ENCODE data around the gene GIGYF2. TPM values are rescaled to one million over a fixed set of nuclear protein-coding genes. Genes with fewer than 3 reads are reported as not detected.
A peak's percentile ranks its signal among the peaks of the same experiment; 100 is the strongest.

Gene GIGYF2
- total and polyA plus RNA-seq, 3 experiments from 2014 or later, result 27.2 to 55.8 (median 54.7) TPM

DNA sequence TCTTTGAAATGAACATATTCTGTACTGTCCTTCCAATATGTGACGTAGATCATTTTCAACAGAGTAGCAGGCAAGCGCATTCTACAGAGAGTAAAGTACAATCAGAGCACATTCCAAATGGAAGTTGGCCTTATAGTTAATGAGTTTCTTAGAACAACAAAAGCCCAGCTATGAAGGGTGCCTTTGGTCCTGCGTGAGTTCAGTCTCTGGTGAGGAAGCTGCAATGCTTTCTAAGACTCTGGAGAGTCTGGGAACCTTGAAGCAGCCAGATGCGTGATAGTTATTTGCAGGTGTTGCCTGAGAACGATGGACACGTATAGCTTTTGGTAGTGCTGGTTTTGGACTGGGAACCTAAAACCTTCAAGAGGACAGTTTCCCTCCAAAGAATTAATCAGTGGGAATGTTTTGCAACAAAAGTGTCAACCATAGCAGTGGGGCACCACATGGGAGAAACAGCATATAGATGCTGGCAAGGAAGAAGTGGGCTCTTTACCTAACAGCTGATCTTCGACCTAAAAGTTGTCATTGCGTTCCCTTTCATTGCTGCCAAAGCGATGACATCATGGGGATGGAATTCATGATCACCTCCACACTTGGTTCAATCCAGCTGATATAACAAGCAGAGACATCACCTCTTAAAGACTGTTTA, 163.6 kb downstream of the GIGYF2 start:
- Mint-ChIP-seq H3K36me3 (peaks cover 8 to 56% (median 23%) of the 10 kb centered on the region in 3 donors), H3K9me3 (no peaks in the 10 kb centered on the region), H3K4me1 (no peaks in the 10 kb centered on the region), H3K27ac (no peak overlapping the region), H3K4me3 (no peak overlapping the region), H3K27me3 (no peaks in the 10 kb centered on the region)
- no peak for DNase-seq
- POLR2A ChIA-PET, result no interaction called here
- Histone ChIP-seq H3K4me1 (ENCODE audit: insufficient read depth, low read length) (no peaks in the 10 kb centered on the region), H3K27ac (ENCODE audit: low read depth, low read length) (no peak overlapping the region), H3K9me3 (ENCODE audit: low read length) (no peaks in the 10 kb centered on the region), H3K36me3 (ENCODE audit: insufficient read depth, low read length) (peaks cover 19% of the 10 kb centered on the region), H3K4me3 (ENCODE audit: low read length) (no peak overlapping the region), H3K27me3 (ENCODE audit: insufficient read depth, low read length, poor library complexity, severe bottlenecking) (no peaks in the 10 kb centered on the region)
- CTCF ChIA-PET, result no interaction called here

DNA sequence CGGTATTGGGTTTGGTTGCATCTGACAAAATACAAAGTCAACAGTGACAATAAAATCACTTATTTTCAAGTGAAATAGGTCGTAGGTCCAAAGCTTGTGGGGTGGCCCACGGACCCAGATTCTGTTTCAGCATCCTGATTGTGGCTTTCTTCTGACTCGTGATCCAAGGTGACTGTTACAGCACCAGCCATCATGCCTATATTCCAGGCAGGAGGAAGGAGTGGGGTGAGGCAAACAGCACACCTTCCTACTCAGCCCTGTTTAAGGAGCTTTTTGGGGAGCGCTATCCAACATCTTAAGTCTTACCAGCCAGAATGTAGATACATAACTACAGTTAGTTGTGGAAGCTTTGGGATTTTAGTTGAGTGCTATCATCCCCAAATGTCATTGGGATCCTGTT, 164.2 kb downstream of the GIGYF2 start:
- no peak for DNase-seq
- H3K36me3 ChIP-seq (ENCODE audit: insufficient read depth, low read length), result peaks cover 19% of the 10 kb centered on the region
- no peaks in the 10 kb centered on the region for H3K4me1 Mint-ChIP-seq
- POLR2A ChIA-PET, result no interaction called here
- no peak overlapping the region for H3K4me3 ChIP-seq (ENCODE audit: low read length)
- H3K36me3 Mint-ChIP-seq, result peaks cover 8 to 50% (median 23%) of the 10 kb centered on the region in 3 donors
- no peak overlapping the region for H3K27ac Mint-ChIP-seq
- no peaks in the 10 kb centered on the region for H3K4me1 ChIP-seq (ENCODE audit: insufficient read depth, low read length)
- no peaks in the 10 kb centered on the region for H3K27me3 Mint-ChIP-seq
- no peaks in the 10 kb centered on the region for H3K27me3 ChIP-seq (ENCODE audit: insufficient read depth, low read length, poor library complexity, severe bottlenecking)
- H3K9me3 Mint-ChIP-seq, result no peaks in the 10 kb centered on the region
- no peak overlapping the region for H3K27ac ChIP-seq (ENCODE audit: low read depth, low read length)
- CTCF ChIA-PET, result no interaction called here
- H3K4me3 Mint-ChIP-seq, result no peak overlapping the region
- no peaks in the 10 kb centered on the region for H3K9me3 ChIP-seq (ENCODE audit: low read length)

DNA sequence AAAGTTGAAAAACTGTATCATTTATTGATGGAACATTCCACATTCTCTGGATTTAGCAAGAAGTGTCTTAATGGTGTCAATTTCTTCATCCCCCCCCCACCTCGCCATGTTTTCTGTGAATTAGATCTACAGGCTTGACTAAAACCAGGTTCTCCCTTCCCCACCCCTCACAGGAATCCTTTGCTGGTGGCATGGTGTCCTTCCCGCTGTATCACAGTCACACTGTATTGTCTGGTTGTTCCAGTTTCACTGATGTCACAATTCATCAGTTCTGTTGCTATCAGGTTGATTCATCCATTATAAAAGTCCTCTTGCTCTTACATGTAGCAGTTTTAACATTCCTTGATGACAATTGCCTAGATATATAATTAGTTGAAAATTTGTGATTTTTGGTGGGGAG, 166.9 kb downstream of the GIGYF2 start:
- CTCF ChIA-PET, result no interaction called here
- no peaks in the 10 kb centered on the region for H3K36me3 ChIP-seq (ENCODE audit: insufficient read depth, low read length)
- Mint-ChIP-seq H3K4me1 (peaks cover 0 to 2% (median 0%) of the 10 kb centered on the region in 3 donors), H3K36me3 (peaks cover 0 to 23% (median 13%) of the 10 kb centered on the region in 3 donors), H3K9me3 (no peaks in the 10 kb centered on the region), H3K4me3 (no peak overlapping the region), H3K27me3 (no peaks in the 10 kb centered on the region), H3K27ac (peak overlapping the region in 1 of 8 donors; percentile 33)
- no peak overlapping the region for H3K27ac ChIP-seq (ENCODE audit: low read depth, low read length)
- no peaks in the 10 kb centered on the region for H3K9me3 ChIP-seq (ENCODE audit: low read length)
- DNase-seq, result no peak
- no peaks in the 10 kb centered on the region for H3K27me3 ChIP-seq (ENCODE audit: insufficient read depth, low read length, poor library complexity, severe bottlenecking)
- POLR2A ChIA-PET, result no interaction called here
- no peaks in the 10 kb centered on the region for H3K4me1 ChIP-seq (ENCODE audit: insufficient read depth, low read length)
- H3K4me3 ChIP-seq (ENCODE audit: low read length), result no peak overlapping the region

DNA sequence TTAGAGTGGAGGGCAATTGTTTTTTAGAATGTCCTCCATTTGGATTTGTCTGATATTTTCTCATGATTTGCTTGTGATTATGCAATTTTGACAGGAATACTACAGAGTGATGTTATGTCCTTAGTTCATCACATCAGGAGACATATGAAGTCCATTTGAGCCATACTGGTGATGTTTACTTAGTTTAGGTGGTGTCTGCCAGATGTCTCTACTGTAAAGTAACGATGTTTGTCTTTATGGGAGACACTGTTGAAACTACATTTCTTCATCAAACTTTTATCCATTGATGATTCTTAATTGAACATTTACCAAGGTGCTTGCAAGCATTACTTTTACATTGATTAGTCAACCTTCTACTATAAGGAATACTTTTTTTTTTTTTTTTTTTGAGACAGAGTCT, 168.0 kb downstream of the GIGYF2 start:
- H3K36me3 Mint-ChIP-seq, result peaks cover 0 to 13% (median 11%) of the 10 kb centered on the region in 3 donors
- no peak overlapping the region for H3K27ac ChIP-seq (ENCODE audit: low read depth, low read length)
- CTCF ChIA-PET, result no interaction called here
- H3K4me1 ChIP-seq (ENCODE audit: insufficient read depth, low read length), result no peaks in the 10 kb centered on the region
- peaks cover 0 to 1% of the 10 kb centered on the region in 2 donors for H3K27me3 Mint-ChIP-seq
- no peaks in the 10 kb centered on the region for H3K9me3 ChIP-seq (ENCODE audit: low read length)
- H3K4me3 Mint-ChIP-seq, result no peak overlapping the region
- peaks cover 0 to 2% (median 0%) of the 10 kb centered on the region in 3 donors for H3K4me1 Mint-ChIP-seq
- no peak overlapping the region for H3K27ac Mint-ChIP-seq
- no peaks in the 10 kb centered on the region for H3K9me3 Mint-ChIP-seq
- H3K36me3 ChIP-seq (ENCODE audit: insufficient read depth, low read length), result no peaks in the 10 kb centered on the region
- H3K27me3 ChIP-seq (ENCODE audit: insufficient read depth, low read length, poor library complexity, severe bottlenecking), result no peaks in the 10 kb centered on the region
- no peak for DNase-seq
- POLR2A ChIA-PET, result no interaction called here
- no peak overlapping the region for H3K4me3 ChIP-seq (ENCODE audit: low read length)

DNA sequence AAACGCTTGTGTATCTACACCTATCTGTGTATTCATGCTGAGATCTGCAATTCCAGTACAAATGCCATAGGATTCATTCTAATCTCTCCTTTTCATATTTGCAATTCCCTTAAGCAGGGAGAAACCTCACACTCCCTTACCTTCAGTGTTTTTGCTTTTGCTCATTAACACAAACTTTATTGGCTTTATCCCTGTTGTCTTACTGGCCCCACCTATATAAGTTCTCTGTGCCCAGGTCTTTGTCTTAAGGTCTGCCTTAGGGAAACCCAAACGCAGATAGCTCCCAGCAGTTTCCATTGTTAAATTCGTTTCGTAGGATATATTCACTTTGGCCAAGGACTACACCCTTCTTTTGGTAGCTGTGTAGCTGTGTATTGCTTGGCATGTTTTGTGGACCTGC, 169.0 kb downstream of the GIGYF2 start:
- peaks cover 0 to 2% (median 0%) of the 10 kb centered on the region in 3 donors for H3K4me1 Mint-ChIP-seq
- H3K27me3 ChIP-seq (ENCODE audit: insufficient read depth, low read length, poor library complexity, severe bottlenecking), result no peaks in the 10 kb centered on the region
- peaks cover 0 to 1% of the 10 kb centered on the region in 2 donors for H3K27me3 Mint-ChIP-seq
- H3K36me3 Mint-ChIP-seq, result peaks cover 0 to 8% (median 5%) of the 10 kb centered on the region in 3 donors
- no peak overlapping the region for H3K27ac ChIP-seq (ENCODE audit: low read depth, low read length)
- ChIA-PET CTCF (no interaction called here), POLR2A (no interaction called here)
- DNase-seq, result no peak
- no peaks in the 10 kb centered on the region for H3K9me3 ChIP-seq (ENCODE audit: low read length)
- H3K9me3 Mint-ChIP-seq, result no peaks in the 10 kb centered on the region
- H3K27ac Mint-ChIP-seq, result no peak overlapping the region
- no peaks in the 10 kb centered on the region for H3K36me3 ChIP-seq (ENCODE audit: insufficient read depth, low read length)
- H3K4me3 Mint-ChIP-seq, result no peak overlapping the region
- no peak overlapping the region for H3K4me3 ChIP-seq (ENCODE audit: low read length)
- H3K4me1 ChIP-seq (ENCODE audit: insufficient read depth, low read length), result no peaks in the 10 kb centered on the region

DNA sequence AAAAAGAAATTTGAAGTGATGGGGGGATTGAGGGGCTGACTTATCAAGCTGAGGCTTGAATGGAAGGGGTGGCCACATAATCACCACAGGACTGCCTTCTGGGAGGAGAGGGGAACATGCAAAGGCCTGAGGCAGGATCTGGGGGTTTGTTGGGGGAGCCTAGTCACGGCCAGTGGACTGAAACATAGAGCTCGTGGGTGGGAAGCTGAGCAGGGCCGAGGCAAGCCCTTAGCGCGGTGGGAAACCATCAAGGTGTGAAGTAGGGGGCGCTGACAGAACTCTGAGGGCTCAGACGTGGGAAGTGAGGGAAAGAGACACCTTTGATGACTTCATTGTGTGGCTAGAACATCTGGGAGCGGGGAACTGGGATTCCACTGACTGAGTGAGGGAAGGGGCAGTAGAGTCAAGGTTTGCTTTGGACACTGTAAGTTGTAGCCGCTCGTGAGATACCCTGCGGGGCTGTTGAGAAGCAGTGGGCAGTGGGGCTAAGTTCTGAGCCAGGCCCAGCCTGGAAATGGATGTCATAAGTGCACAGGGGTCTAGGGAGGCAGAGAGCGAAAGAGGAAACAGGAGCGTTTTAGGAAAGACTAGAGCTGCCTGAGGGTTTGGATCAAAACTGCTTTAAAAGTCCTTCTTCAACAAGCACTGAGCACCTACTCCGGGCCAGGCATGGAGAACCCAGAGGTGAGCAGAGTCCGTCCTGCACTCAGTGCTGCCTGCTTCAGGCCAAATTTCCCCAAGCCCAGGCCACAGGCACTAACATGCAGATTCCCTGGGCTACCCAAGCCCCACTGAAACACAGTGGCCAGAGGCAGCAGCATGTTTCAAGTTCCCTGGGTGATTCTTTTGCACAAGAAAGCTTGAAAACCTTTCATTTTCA, 172.2 kb downstream of the GIGYF2 start:
- POLR2A ChIA-PET, result no interaction called here

DNA sequence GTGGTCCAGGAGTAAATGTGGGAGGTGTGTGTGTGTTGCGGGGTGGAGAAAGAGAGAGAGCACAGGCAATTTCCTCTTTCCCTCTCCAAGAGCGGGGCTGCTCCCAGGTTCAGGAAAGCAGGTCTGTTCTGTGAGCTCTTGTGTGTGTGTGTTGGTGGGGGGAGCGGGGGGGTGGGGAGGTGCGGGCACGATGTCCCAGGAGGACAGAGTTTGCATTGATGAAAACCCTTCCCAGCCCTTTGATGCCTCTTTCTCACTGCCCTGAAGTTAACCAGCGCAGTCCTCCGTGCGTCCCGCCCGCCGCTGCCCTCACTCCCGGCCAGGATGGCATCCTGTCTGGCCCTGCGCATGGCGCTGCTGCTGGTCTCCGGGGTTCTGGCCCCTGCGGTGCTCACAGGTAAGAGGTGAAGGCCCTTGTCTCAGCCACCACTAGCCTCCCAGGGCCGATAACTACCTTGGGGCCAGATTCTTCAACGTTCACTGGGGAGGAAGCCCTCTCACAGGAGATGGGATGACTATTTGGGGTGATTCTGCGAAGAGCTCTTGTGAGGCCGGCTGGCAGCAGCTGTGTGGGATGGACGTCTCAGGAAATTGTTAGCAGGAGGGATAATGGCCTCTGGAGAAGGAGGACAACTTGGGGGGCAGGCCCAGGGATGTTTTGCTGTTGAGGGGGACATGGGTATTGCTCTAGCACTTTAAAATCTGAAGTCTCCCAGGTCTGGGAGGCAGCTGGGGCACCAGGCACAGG, 173.1 kb downstream of the GIGYF2 start, which contains the start of gene SNORC:
Gene SNORC (plus strand): TSS at position 247 of the 748 bp plus-strand sequence. CDS start 78 bp downstream, at position 325.
- ChIA-PET POLR2A (interaction anchor here (0.6 kb wide), 1 partner anchor 637 kb away, joined by 3 read pairs; no protein-coding TSS in a partner anchor), CTCF (interaction anchor here (0.7 to 1.2 kb wide), 2 partner anchors 11 to 381 kb away, joined by 3 read pairs; no protein-coding TSS in a partner anchor)
- Mint-ChIP-seq H3K9me3 (no peaks in the 10 kb centered on the region), H3K36me3 (no peaks in the 10 kb centered on the region), H3K27ac (peak within 1 kb of the TSS in 3 of 8 donors; percentile 14 to 74 (median 17)), H3K4me1 (peaks cover 0 to 3% (median 2%) of the 10 kb centered on the region in 3 donors), H3K27me3 (peaks cover 9% of the 10 kb centered on the region in 2 donors), H3K4me3 (no peak within 1 kb of the TSS)
- H3K4me1 ChIP-seq (ENCODE audit: insufficient read depth, low read length), result no peaks in the 10 kb centered on the region
- no peak within 1 kb of the TSS for H3K4me3 ChIP-seq (ENCODE audit: low read length)
- DNase-seq, result no peak
- no peak within 1 kb of the TSS for H3K27ac ChIP-seq (ENCODE audit: low read depth, low read length)
- H3K27me3 ChIP-seq (ENCODE audit: insufficient read depth, low read length, poor library complexity, severe bottlenecking), result peaks cover 2% of the 10 kb centered on the region
- no peaks in the 10 kb centered on the region for H3K36me3 ChIP-seq (ENCODE audit: insufficient read depth, low read length)
- H3K9me3 ChIP-seq (ENCODE audit: low read length), result no peaks in the 10 kb centered on the region

More for the DNA sequence above, 172.2 kb downstream of the GIGYF2 start:
- no peak overlapping the region for H3K27ac ChIP-seq (ENCODE audit: low read depth, low read length)
- no peaks in the 10 kb centered on the region for H3K9me3 ChIP-seq (ENCODE audit: low read length)
- H3K27me3 Mint-ChIP-seq, result peaks cover 2 to 5% of the 10 kb centered on the region in 2 donors
- no peaks in the 10 kb centered on the region for H3K36me3 Mint-ChIP-seq
- H3K27me3 ChIP-seq (ENCODE audit: insufficient read depth, low read length, poor library complexity, severe bottlenecking), result no peaks in the 10 kb centered on the region
- no peaks in the 10 kb centered on the region for H3K9me3 Mint-ChIP-seq
- DNase-seq, result no peak
- CTCF ChIA-PET, result no interaction called here
- H3K4me3 Mint-ChIP-seq, result no peak overlapping the region
- H3K4me3 ChIP-seq (ENCODE audit: low read length), result no peak overlapping the region
- H3K4me1 ChIP-seq (ENCODE audit: insufficient read depth, low read length), result no peaks in the 10 kb centered on the region
- no peaks in the 10 kb centered on the region for H3K36me3 ChIP-seq (ENCODE audit: insufficient read depth, low read length)
- H3K27ac Mint-ChIP-seq, result peak overlapping the region in 2 of 8 donors; percentile 14 to 17
- peaks cover 0 to 2% (median 0%) of the 10 kb centered on the region in 3 donors for H3K4me1 Mint-ChIP-seq

Data from CD8-positive, alpha-beta memory T cell (primary cell).